Ramos (cell line): ENCODE measurements around the gene HMGCL.
"Not testable (repeated sequence)": the region's sequence is repeated elsewhere in the genome, so short reads cannot be mapped to it uniquely, and the experiment has no call there.

Experiments
- in situ Hi-C: fragments of 300-500 bp; cut with MboI; formaldehyde crosslinking; loops from one replicate; pipeline ENCODE4 v1.14.3; 2022; ENCODE audit warnings: low sequenced_read_pairs; ENCODE audit not compliant: unreplicated experiment

Gene HMGCL

DNA sequence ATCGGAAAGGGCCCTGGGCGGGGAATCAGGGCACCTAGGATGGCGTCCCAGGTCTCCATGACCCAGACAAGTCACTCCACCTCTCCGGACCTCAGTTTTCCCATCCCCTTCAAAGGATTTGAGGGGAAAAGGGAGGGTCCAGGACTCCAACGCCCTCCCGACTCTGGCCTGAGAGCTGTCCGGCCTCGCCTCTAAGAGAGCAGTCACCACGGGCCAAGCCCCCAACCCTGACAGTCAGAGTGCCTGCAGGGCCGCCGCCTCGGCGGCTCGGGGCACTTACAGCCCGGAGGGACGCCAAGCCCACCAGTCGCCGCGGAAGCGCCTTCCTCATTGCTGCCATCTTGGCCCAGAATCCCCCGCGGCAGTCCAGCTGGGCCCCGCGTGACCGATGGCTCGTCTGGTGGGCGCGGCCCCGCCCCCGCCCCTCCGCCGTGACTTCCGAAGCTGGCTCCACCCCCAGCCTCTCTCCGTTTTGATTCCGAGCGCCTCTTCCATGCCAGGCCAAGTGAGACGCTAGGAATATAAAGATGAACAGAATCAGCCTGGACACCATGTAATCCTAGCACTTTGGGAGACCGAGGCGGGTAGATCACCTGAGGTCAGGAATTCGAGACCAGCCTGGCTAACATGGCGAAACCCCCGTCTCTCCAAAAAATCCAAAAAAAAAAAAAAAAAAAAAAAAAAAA lies at the start of gene HMGCL:
HMGCL (minus strand) TSS at position 354 of the 686 bp plus-strand sequence; CDS start at position 340, 14 bp downstream.
- in situ Hi-C loops = no loop called here

DNA sequence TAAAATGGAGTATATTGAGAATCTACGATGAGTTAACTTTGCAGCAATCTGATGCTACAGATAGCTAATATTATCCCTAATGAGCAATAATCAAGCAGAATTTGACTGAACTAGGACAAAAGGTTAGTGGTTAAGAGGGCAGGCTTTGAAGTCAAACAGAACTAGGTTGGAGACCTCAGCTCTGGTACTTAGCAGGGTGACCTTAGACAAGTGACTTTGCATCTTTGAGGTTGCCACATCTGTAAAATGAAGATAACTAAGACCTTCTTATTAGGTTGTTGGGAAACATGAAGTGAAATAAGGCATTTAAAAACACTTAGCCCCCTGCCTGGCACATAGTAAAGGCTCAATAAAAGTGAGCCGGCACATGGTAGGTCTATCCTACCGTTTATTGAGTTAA lies 47.2 kb upstream of the HMGCL start:
- in situ Hi-C loops = no loop called here

DNA sequence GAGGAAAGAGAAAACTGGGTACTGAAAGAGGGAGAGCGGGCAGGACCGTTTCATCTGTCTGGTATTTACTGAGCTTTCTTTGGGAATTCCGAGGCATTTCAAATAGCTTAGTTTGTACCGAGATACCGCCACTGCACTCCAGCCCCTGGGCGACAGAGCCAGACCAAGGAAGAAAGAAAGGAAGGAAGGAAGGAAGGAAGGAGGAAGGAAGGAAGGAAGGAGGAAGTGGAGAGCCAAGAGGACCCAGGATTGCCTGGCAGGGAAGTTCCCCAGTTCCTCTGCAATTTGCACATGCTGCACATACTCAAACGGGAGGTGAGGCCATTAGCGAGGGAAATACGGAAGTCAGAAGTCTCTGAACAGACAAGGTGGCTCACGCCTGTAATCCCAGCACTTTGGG lies 43.8 kb upstream of the HMGCL start:
- in situ Hi-C loops = no loop called here

DNA sequence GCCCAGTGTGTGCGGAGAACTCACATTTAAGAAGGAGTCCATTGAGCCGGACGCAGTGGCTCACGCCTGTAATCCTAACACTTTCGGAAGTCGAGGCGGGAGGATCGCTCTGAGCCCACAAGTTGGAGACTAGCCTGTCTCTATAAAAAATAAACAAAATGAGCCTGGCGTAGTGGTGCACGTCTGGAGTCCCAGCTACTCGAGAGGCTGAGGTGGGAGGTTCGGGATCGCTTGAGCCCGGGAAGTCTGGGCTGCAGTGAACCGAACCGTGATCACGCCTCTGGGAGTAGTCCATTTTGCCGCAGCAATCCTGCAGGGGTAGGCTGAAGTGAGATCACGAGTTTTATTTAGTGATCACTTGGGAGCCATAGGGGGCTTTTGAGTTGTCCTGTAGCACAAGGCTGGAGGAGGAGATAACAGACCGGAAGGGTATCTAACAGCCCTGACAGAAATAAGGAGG lies 43.4 kb upstream of the HMGCL start:
- in situ Hi-C loops = no loop called here

DNA sequence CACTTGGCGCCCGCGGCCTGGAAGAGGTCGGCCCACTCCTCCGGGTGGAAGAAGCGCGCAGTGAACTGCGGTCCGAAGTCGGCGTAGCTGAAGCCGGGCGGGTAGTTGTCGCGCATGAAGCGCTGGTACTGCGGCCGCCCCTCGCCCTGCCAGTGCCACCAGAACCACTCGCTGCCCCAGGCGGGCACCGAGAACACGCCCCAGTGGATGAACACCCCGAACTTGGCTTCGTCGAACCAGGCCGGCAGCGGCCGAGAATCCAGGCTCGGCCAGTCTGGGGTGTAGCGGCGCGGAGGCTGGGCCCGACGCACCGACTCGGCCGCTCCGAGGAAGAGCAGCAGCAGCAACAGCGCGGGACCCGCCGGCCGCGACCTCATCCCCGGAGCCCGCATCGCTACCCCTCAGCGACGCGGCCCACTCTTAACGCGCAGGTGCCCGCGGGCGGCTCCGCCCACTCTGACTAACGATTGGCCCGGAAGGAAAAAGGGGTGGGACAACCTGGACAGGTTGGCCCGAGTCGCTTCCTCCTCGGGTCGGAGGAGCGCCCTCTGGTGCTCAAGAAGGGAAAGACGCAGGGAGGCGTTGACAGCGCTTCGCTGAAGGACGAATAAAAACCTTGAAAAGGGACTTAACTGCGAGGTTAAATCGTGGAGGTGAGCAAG lies 42.8 kb upstream of the HMGCL start, which contains the start of gene FUCA1:
FUCA1 (minus strand) TSS at position 396 of the 662 bp plus-strand sequence; CDS start at position 392, 4 bp downstream.
- in situ Hi-C loops = no loop called here

DNA sequence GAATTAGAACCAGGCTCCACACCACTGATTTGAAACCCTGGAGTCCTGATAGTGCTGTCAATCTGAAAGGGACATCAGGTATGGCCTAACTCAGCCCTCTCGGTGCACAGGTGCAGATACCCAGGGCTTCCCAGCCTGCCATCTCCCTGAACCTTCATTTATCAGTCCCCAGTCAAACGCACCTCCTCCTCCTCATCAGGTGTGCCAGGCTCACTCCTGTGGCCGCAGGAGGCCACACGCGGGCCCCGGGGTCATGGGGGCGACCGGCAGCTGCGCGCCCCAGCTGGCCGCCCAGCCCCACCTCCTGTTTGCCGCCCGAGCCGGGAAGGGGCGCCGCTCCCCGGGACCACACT lies 42.3 kb upstream of the HMGCL start:
- in situ Hi-C loops = no loop called here

DNA sequence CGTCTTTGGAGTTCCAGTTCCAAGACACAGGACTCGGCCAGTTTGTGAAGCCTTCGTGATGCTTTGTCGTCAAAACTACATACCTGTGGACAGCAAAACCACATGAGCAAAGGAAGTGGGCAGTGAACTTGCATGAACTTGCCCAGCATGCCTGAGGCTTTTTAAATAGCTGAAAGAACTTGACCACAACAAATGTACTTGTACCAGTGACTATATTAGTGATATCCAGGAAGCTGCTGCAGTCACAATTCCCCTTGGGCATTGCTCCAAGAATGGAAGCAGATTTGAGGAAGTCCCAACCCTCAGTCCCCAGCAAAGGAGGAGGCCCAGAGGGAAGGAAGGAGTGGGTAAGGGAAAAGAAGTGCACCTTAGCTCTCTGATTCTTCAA lies 40.3 kb upstream of the HMGCL start:
- in situ Hi-C loops = no loop called here

DNA sequence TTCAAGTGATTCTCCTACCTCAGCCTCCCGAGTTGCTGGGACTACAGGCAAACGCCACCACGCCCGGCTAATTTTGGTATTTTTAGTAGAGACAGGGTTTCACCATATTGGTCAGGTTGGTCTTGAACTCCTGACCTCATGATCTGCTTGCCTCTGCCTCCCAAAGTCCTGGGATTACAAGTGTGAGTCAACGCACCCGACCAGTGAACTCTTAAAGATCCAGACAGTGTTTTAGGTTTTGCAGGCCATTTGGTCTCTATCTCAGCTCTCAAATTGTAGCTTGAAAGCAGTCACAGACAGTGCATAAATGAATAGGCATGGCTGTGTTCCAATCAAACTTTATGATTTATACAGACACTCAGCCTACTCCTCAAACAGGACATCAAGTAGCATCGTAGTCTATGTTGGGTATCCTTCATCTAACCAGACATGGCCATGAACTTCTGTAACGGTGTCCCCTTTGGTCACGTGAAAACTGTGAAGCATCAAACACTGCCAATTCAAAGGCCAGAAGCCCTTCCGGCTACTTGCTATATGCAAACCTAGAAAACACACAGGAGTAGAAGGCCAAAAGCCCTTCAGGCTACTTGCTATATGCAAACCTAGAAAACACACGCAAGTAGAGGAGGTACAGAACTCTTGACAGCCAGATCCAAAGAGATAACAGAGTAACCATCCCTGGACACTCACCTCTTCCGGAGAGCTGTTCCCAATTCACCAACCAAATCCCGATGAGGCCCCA lies 39.7 kb upstream of the HMGCL start:
- in situ Hi-C loops = no loop called here

DNA sequence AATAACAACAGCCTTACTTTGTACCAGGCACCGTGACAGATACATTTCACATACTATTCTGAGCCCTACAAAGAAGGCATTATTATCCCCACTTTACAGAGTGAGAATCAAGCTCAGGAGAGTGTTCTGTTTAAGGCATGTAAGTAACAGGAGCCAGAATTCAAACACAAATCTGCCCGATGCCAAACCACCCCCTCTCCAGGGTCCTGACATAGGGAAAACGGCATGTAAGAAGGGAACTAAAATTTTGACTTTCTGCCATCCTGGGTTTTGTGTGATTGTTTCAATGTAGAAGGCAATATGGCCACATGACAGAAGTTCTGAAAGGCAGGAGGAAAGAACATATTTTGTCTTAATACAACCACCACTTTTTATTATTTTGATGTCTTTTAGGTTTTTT lies 37.4 kb upstream of the HMGCL start:
- in situ Hi-C loops = no loop called here

DNA sequence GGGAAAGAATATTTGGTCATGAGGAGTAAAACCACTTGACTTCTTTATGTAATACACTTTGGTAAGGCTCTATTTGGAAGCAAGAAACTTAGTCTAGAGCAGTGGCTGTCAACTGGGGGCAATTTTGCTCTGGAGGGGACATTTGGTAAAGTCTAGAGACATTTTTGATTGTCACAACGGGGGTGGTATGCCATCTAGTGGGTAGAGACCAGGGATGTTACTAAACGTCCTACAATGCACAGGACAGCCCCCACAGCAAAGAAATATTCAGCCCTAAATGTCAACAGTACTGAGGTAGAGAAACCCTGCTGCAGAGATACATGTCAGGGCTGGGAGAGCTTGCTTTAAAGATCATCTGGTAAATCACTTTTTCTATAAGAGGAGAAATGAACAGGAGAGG lies 29.3 kb upstream of the HMGCL start:
- in situ Hi-C loops = no loop called here

DNA sequence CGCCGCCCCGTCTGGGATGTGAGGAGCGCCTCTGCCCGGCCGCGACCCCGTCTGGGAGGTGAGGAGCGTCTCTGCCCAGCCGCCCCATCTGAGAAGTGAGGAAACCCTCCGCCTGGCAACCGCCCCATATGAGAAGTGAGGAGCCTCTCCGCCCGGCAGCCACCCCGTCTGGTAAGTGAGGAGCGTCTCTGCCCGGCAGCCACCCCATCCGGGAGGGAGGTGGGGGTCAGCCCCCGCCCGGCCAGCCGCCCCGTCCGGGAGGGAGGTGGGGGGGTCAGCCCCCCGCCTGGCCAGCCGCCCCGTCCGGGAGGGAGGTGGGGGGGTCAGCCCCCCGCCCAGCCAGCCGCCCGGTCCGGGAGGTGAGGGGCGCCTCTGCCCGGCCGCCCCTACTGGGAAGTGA lies 27.9 kb upstream of the HMGCL start:
- in situ Hi-C loops = not testable (repeated sequence)

DNA sequence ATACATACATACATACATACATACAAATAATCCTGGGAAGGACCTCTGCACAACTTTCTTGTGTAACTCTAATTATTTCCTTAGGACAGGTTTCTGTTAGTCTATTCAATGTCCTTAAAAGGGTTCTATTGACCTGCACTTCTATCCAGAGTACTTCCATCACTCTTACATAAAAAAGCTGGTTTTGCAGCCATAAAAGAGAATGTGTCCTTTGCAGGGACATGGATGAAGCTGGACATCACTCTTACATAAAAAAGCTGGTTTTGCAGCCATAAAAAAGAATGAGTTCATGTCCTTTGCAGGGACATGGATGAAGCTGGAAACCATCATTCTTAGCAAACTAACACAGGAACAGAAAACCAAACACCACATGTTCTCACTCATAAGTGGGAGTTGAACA lies 26.2 kb upstream of the HMGCL start:
- in situ Hi-C loops = not testable (repeated sequence)

DNA sequence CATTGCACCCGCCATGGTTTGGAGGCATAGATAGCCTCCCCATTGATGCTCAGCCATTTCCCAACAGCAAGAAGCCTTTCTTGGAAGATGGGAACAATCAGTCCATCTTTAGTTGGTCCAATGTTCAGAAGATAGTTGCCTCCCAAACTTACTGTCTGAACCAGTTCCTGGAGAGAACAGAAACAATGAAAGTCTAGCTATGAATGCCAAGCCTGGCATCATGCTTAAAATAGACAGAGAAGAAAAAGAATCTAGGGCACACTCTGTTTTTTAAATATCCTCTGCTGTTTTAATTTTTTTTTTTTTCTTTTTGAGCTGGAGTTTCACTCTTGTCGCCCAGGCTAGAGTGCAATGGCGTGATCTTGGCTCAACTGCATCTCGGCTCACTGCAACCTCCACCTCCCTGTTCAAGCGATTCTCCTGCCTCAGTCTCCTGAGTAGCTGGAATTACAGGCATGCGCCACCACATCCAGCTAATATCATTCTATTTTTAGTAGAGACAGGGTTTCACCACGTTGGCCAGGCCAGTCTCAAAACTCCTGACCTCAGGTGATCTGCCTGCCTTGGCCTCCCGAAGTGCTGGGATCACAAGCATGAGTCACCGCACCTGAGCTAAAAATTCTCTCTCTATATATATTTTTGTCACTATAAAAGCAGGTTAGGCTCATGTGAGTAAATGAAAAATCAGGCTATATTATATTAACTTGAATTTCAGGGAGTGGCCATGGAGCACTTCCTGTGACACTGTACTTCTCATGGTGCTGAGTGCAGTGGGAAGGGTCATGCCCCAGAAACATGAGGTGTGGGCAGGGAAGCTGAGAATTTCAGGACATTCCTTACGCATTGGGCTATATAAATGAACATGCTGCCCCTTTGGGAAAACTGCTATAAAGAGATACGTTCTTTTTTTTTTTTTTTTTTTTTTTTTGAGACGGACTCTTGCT lies 23.7 kb upstream of the HMGCL start:
- in situ Hi-C loops = no loop called here

DNA sequence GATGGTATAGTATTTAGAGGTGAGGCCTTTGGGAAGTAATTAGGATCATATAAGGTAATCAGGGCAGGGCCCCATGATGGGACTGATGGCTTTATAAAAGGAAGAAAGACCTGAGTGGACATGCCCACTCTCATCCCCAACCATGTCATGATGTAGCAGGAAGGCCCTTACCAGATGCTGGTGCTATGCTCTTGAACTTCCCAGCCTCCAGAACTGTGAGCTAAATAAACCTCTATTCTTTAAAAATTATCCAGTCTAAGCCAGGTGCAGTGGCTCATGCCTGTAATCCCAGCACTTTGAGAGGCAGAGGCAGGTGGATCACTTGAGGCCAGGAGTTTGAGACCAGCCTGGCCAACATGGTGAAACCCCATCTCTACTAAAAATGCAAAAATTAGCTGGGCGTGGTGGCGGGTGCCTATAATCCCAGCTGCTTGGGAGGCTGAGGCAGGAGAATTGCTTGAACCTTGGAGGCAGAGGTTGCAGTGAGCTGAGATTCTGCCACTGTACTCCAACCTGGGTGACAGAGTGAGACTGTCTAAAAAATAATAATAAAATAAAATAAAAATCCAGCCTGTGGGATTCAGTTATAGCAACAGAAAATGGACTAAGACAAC lies 22.4 kb upstream of the HMGCL start:
- in situ Hi-C loops = not testable (repeated sequence)

DNA sequence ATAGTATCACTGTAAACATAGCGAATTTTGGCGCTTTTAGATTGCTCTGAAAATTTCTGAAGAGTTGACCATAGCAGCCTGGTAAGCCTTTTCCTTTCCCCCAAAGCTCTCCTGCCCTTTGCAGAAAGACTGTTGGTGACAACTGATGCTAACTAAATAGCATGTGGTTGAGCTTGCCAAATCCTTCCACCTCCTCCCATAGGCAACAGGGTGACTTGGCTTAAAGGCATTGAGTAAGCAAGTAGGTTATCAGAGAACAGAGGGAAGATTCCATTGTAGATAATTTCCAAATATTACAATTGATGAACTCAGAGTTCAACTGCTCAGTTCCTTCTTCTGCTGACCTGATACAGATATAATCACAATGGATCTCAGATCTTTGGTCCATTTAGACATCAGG lies 19.9 kb upstream of the HMGCL start:
- in situ Hi-C loops = no loop called here

DNA sequence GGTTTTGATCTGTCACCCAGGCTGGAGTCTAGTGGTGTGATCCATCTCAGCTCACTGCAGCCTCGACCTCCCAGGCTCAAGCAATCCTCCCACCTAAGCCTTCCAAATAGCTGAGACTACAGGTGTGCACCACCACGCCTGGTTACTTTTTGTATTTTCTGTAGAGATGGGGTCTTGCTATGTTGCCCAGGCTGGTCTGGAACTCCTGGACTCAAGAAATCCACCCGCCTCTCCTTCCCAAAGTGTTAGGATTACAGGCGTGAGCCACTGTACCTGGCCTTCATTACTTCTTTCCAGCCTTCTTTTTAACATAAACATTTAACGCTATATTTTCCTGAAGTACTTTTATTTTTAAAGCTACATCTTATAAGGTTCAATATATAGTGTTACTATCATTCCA lies 18.4 kb upstream of the HMGCL start:
- in situ Hi-C loops = no loop called here

DNA sequence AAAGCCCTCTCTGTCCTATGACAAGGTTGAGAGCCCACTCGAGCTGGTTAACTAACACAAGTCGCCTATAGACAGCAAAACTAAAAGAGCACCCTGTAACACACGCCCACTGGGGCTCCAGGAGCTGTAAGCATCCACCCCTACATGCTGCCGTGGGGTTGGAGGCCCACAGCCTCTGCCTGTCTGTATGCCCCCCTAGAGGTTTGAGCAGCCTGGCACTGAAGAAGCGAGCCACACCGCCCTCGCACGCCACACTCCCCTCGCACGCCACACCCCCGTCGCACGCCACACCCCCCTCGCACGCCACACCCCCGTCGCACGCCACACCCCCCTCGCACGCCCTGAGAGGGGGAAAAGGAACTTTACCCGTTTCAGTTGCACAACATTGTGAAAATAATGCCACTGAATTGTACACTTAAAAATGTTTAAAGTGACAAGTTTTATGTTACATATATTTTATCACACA lies 13.2 kb upstream of the HMGCL start:
- in situ Hi-C loops = no loop called here

DNA sequence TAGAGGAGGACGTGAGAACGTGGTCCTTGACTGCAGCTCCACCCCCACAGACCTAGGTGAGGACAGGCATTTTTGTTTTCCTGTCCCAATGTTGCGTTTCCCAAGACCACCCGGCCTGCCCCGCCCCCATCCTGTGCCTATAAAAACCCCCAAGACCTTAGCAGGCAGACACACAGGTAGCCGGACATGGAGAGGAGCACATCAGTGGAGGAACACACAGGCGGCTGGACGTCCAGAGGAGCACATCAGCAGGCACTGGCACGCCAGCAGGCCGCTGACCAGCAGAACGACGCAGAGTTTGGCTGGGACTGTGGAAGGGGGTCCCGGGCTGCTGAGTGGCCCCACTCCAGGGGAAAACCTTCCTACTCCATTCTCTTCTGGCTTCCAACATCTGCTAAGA lies 12.7 kb upstream of the HMGCL start:
- in situ Hi-C loops = no loop called here

DNA sequence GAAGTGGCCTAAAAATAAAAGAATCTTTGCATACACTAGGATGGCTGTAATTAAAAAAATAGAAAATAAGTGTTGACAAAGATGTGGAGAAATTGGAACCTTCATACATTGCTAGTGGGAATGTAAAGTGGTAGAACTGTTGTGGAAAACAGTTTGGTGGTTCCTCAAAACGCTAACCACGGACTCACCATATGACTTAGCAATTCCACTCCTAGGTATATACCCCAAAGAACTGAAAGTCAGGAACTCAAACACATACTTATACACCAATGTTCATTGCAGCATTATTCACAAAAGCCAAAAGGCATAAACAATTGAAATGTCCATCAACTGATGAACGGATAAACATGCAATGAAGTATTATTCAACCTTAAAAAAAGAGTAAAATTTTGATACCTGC lies 10.8 kb upstream of the HMGCL start:
- in situ Hi-C loops = no loop called here

DNA sequence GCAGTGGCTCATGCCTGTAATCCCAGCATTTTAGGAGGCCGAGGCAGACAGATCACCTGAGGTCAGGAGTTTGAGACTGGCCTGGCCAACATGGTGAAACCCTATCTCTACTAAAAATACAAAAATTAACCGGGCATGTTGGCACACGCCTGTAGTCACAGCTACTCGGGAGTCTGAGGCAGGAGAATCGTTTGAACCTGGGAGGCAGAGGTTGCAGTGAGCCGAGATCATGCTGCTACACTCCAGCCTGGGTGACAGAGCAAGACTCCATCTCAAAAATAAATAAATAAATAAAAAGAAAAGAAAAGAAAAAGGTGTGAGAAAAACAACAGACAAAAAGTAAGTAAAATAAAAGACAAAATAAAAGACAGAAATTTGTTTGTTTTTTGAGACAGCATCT lies 8.9 kb upstream of the HMGCL start:
- in situ Hi-C loops = not testable (repeated sequence)
